Panc1 (cell line): ENCODE measurements around the gene RPL41. TPM values are rescaled to one million over a fixed set of nuclear protein-coding genes. Genes with fewer than 3 reads are reported as not detected.
A peak's percentile ranks its signal among the peaks of the same experiment; 100 is the strongest.
"Not testable (repeated sequence)": the region's sequence is repeated elsewhere in the genome, so short reads cannot be mapped to it uniquely, and the experiment has no call there.

Source experiments
- ATAC-seq: fragments of 200-7000 bp; cut with Tn5 transposase; 2 replicates; pipeline ENCODE4 v1.9.1; 2020; ENCODE audit warnings: mild to moderate bottlenecking, moderate library complexity
- BruUV-seq: library from RNA; stranded (reverse); fragments of 400-500 nt; replicated peaks from 2 replicates; lab custom pipeline; 2021; lab: Mats Ljungman, UMichigan
- CTCF ChIA-PET: fragments of 300-600 bp; sonication (Branson Sonifier 250); formaldehyde crosslinking; loops from one replicate; lab custom pipeline; 2022; ENCODE audit warnings: antibody characterized with exemption; lab: Charles Lee
- POLR2A ChIA-PET: fragments of 300-600 bp; sonication (Branson Sonifier 250); formaldehyde crosslinking; loops from one replicate; lab custom pipeline; 2022; ENCODE audit warnings: antibody characterized with exemption; lab: Charles Lee
- DNase-seq: peaks from one replicate; pipeline ENCODE4 v3.0.0-alpha.2; 2010; ENCODE audit warnings: low read depth, low spot score
- H3K27ac ChIP-seq: 2 replicates; pipeline ENCODE4 v1.5.1; 2011; ENCODE audit warnings: mild to moderate bottlenecking, low read length, inconsistent platforms
- H3K27me3 ChIP-seq: fragments of 200-500 bp; sonication (Bioruptor generic); 2 replicates; pipeline ENCODE4 v1.6.0; 2014; ENCODE audit warnings: low read length, inconsistent platforms; ENCODE audit not compliant: control insufficient read depth, insufficient read depth
- H3K36me3 ChIP-seq: fragments of 200-500 bp; sonication (Bioruptor generic); 2 replicates; pipeline ENCODE4 v1.5.1; 2014; ENCODE audit warnings: inconsistent platforms, mild to moderate bottlenecking, low read length, moderate library complexity; ENCODE audit not compliant: control insufficient read depth, insufficient read depth
- H3K4me1 ChIP-seq: 2 replicates; pipeline ENCODE4 v1.5.1; 2011; ENCODE audit warnings: inconsistent platforms, mild to moderate bottlenecking, low read length, moderate library complexity; ENCODE audit not compliant: control insufficient read depth, insufficient read depth
- H3K4me3 ChIP-seq, 2 experiments: 2 replicates each; pipeline ENCODE4 v1.5.1; 2011 to 2012; ENCODE audit warnings: low read depth in 2 of 2, low read length in 2 of 2, mild to moderate bottlenecking in 2 of 2, inconsistent platforms in 1 of 2, moderate library complexity in 1 of 2
- H3K9me3 ChIP-seq: fragments of 200-500 bp; sonication (Bioruptor generic); 2 replicates; pipeline ENCODE4 v1.5.1; 2014; ENCODE audit warnings: low read depth, mild to moderate bottlenecking, inconsistent platforms, low read length, moderate library complexity; ENCODE audit not compliant: control insufficient read depth, insufficient read depth
- POLR2AphosphoS5 ChIP-seq: IDR thresholded peaks from 2 replicates; pipeline ENCODE4 v1.6.1; 2012; ENCODE audit warnings: mild to moderate bottlenecking, low read depth, low read length, moderate library complexity
- SIN3A ChIP-seq: IDR thresholded peaks from 2 replicates; pipeline ENCODE4 v1.6.1; 2012; ENCODE audit warnings: low read depth, mild to moderate bottlenecking, low read length, moderate library complexity, borderline replicate concordance; ENCODE audit not compliant: insufficient read depth
- TCF7L2 ChIP-seq: IDR thresholded peaks from 2 replicates; pipeline ENCODE4 v1.6.1; 2011; ENCODE audit warnings: mild to moderate bottlenecking, low read depth, low read length, inconsistent platforms
- in situ Hi-C: cut with HindIII; loops from 2 replicates; pipeline ENCODE4 v1.10.0; 2016; ENCODE audit warnings: low sequenced_read_pairs, low pct_unique_long_range_greater_than_20kb
- intact Hi-C: fragments of 100-400 bp; cut with micrococcal nuclease; formaldehyde crosslinking; loops from one replicate; pipeline ENCODE4 v1.10.0; 2022; ENCODE audit not compliant: unreplicated experiment
- total RNA-seq: library from RNA; stranded (reverse); gene quantifications from one replicate; pipeline ENCODE4 v1.2.1, GENCODE V29; 2021; ENCODE audit not compliant: unreplicated experiment
- TF ChIP-seq, protein P1 (sequence below), 2 experiments: IDR thresholded peaks; 2 replicates each; pipeline ENCODE4 v1.6.1; 2011 to 2012; ENCODE audit warnings: low read depth in 2 of 2, control low read depth in 1 of 2, low read length in 1 of 2, mild to moderate bottlenecking in 1 of 2, moderate library complexity in 1 of 2; ENCODE audit not compliant: insufficient read depth in 1 of 2
- TF ChIP-seq, protein P2 (sequence below): fragments of 450-650 bp; IDR thresholded peaks from 2 replicates; pipeline ENCODE4 v1.5.1; 2017; ENCODE audit warnings: mild to moderate bottlenecking

RPL41 gene
- total RNA-seq, 1 experiment from 2014 or later, result 2,264 TPM

DNA sequence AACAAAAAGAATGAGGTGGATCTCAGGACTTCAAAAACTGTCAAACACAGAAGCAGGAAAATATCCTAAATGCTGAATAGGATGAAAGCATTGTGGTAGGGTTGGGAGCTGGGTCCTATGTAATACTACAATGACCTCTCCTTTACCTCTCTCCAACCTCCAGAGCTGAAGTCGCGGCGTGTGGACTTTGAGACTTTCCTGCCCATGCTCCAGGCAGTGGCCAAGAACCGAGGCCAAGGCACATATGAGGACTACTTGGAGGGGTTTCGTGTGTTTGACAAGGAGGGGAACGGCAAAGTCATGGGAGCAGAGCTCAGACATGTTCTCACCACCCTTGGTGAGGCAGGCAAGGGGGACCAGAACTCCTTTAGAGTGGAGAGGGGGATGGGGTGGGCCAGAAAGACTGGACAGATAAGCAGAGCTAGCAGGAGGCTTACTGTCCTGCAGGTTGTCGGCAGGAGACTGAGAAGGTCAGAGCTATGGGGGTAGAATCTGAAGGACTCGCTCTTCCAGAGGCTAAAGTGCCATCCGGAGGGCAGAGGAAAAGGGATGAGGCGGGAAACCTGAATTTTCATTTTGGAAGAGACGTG is 38.9 kb downstream of the RPL41 start:
- TF ChIP-seq TCF7L2 (no peak), SIN3A (no peak), POLR2AphosphoS5 (no peak)
- TF ChIP-seq, protein P1, sequence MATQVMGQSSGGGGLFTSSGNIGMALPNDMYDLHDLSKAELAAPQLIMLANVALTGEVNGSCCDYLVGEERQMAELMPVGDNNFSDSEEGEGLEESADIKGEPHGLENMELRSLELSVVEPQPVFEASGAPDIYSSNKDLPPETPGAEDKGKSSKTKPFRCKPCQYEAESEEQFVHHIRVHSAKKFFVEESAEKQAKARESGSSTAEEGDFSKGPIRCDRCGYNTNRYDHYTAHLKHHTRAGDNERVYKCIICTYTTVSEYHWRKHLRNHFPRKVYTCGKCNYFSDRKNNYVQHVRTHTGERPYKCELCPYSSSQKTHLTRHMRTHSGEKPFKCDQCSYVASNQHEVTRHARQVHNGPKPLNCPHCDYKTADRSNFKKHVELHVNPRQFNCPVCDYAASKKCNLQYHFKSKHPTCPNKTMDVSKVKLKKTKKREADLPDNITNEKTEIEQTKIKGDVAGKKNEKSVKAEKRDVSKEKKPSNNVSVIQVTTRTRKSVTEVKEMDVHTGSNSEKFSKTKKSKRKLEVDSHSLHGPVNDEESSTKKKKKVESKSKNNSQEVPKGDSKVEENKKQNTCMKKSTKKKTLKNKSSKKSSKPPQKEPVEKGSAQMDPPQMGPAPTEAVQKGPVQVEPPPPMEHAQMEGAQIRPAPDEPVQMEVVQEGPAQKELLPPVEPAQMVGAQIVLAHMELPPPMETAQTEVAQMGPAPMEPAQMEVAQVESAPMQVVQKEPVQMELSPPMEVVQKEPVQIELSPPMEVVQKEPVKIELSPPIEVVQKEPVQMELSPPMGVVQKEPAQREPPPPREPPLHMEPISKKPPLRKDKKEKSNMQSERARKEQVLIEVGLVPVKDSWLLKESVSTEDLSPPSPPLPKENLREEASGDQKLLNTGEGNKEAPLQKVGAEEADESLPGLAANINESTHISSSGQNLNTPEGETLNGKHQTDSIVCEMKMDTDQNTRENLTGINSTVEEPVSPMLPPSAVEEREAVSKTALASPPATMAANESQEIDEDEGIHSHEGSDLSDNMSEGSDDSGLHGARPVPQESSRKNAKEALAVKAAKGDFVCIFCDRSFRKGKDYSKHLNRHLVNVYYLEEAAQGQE (IDR thresholded peaks at IDR 0.05; ENCODE audit: insufficient read depth in 1 of 2, low read depth in 2 of 2, low read length in 1 of 2), result no peak
- TF ChIP-seq, protein P2, sequence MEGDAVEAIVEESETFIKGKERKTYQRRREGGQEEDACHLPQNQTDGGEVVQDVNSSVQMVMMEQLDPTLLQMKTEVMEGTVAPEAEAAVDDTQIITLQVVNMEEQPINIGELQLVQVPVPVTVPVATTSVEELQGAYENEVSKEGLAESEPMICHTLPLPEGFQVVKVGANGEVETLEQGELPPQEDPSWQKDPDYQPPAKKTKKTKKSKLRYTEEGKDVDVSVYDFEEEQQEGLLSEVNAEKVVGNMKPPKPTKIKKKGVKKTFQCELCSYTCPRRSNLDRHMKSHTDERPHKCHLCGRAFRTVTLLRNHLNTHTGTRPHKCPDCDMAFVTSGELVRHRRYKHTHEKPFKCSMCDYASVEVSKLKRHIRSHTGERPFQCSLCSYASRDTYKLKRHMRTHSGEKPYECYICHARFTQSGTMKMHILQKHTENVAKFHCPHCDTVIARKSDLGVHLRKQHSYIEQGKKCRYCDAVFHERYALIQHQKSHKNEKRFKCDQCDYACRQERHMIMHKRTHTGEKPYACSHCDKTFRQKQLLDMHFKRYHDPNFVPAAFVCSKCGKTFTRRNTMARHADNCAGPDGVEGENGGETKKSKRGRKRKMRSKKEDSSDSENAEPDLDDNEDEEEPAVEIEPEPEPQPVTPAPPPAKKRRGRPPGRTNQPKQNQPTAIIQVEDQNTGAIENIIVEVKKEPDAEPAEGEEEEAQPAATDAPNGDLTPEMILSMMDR, result no peak
- ChIA-PET POLR2A (interaction anchor here (0.6 kb wide), 1 partner anchor 36 kb away, joined by 3 read pairs; no protein-coding TSS in a partner anchor), CTCF (interaction anchor here (0.5 kb wide), 1 partner anchor 35 kb away, joined by 4 read pairs; no protein-coding TSS in a partner anchor)
- in situ Hi-C loops, result no loop called here
- peaks cover 38% of the 10 kb centered on the region for H3K4me1 ChIP-seq
- no peaks in the 10 kb centered on the region for H3K27me3 ChIP-seq
- no peak overlapping the region for H3K4me3 ChIP-seq
- no peak overlapping the region for H3K27ac ChIP-seq
- intact Hi-C loops, result loop anchor here (5.0 kb wide), 1 partner anchor 38 kb away; the partner anchor contains the start of genes RPL41 and ZC3H10
- H3K36me3 ChIP-seq, result peaks cover 5% of the 10 kb centered on the region; the same call in 1 of the 2 replicates
- DNase-seq, result no peak
- ATAC-seq, result no peak
- no TSS peak for BruUV-seq
- H3K9me3 ChIP-seq, result no peaks in the 10 kb centered on the region

- POLR2A ChIA-PET, in situ Hi-C loops, H3K27me3 ChIP-seq, H3K9me3 ChIP-seq, CTCF ChIA-PET, H3K36me3 ChIP-seq, BruUV-seq, ATAC-seq, DNase-seq: not testable (repeated sequence)
- intact Hi-C loops, result loop anchor here (5.0 kb wide), 1 partner anchor 39 kb away; the partner anchor contains the start of genes RPL41 and ZC3H10
- peaks cover 39% of the 10 kb centered on the region for H3K4me1 ChIP-seq
- H3K4me3 ChIP-seq, result peak overlapping the region; percentile 74 to 78; a peak in 3 of 4 replicates
- peak overlapping the region; percentile 92 for H3K27ac ChIP-seq
Measured at GRCh38 chr12:56156464-56157200, 40.2 kb downstream of the RPL41 start.
